ENCODE data around the gene CIZ1.
A peak's percentile ranks its signal among the peaks of the same experiment; 100 is the strongest.

The CIZ1 gene

DNA sequence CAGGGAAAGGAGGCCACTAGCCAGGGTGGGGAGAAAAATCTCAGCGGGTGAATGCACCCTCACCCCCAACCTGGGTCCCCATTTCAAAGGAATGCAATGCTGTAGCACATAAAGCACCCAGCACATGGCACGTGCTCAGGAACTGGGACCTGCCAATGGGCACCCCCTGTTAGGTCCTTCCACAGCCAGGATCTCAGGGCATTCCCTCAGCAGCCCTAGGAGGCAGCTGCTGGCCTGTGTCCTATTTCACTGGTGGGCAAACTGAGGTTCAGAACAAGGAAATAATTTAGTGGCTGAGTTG is 20.6 kb upstream of the CIZ1 start:
- no peak for DNase-seq

DNA sequence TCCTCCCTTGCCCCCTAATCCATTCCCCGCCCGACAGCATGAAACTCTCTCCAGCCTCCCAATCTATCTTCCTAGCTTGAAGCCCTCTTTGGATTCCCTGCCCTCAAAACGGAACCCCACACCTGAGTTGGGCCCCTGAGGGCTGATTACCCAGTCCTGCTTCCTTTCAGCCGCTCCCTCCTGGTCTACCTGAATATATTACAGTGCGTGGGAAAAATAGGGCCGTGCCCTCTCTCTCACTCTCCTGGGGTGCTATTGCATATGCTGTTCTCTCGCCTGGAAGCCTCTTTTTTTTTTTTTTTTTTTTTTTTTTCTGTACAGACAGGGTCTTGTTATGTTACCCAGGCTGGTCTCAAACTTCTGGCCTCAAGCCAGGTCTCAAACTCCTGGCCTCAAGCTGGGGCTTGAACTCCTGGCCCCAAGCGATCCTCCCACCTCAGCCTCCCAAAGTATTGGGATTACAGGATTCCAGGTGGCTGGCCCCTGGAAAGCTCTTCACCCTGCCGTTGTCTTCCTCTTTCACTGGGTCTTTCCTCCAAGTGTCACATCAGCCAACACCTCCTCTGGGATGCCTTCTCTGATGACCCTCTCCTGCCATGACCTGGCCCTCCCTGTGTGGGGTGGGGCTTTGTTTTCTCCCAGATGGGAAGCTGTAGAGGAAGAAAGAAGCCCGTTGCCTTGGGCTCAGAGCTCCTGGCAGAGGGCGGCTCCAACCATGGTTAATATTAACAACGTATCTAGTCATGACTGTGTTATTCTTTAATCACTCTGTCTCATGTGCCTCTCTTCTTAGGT is 20.0 kb upstream of the CIZ1 start:
- DNase-seq, result no peak

DNA sequence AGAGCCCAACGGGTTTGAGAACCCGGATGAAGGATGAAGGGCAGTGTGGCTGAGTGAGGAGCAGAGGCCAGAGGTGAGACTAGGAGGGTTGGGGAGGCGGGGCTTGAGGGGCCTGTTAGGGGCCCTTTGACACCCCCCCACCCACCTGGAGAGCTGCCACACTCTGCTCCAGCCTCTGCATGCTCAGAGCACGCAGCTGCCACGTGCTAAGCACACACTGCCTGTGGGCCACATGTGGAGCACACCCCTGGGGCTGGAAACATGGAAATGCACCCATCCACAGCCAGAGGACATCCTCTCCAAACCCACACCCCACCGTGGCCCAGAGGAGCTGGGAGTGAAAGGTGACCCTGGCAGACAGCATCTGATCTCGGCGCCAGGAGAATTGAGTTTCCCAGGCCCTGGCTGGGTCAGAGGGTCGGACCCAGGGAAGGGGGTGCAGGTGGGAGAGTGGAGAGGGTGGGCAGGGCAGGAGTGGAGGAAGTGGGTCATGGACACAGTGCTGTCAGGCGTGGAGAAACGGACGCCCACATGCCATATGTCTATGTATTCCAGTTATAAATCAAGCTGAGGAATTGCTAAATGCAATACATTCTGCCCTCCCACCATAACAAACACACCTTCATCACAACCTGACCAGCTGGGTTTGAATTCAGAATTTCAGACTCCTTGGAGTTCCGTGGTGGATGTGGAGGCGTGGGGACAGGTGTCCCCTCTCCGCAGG is 17.7 kb upstream of the CIZ1 start:
- DNase-seq, result no peak

DNA sequence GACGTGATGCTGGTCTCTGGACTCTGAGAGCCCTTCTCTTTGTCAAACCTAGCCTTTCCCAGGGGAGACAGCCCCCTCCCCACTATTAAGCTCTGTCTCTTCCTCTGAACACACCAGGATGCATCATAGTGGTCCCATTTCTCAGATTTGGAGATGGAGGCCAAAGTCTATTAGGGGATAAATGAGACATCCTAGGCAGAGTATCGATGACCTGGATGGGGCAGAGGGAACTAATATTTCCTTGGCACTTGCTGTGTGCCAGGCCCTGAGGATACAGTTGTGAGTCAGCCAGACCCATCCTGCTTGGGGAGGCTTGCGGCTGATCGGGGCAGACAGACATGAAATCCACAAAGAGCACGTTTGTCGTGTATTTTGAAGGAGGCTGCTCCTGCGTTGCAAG is 17.0 kb upstream of the CIZ1 start:
- no peak for DNase-seq

DNA sequence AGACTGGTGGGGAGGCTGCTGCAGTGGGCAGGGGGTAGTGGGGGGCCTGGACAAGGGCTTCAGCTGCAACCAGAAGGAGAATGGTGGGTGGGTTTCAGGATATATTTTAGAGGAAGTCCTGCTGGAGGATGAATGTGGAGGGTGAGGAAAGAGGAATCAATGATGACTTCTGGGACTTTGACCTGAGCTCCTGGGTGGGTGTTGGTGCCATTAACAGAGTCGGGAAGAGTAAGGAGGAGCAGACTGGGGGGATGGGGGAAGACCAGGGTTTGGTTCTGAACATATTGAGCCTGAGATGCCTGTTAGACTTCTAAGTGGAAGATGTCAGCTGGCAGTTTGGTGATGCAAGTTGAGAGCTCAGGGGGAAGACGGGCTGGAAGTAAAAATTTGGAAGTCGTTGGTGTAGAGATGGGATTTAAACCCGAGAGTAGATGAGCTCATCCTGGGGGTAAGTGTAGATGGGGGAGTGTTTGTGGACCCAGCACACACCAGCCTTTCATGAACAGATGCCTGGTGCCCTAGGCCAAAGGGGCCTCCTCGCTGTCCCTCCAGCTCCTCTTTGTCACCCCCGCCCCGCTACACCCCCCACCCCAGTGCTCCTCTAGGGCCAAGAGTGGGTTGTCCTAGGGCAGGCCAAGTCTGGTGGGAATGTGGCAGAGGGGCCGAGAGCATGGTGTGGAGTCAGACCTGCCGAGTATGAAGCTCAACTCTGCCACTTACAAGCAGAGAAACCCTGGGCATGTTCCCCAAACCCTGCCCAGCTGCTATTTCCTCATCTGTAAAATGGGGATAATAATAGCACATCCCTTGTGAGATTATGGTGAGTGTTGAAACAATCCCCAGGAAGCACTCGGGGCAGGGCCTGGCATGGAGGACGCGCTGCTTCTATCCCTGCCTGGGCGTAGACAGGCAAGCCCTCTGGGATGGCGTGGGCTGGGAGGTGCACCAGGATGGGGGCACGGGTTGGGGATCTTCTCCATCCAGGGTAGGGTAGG is 15.8 kb upstream of the CIZ1 start:
- peak; percentile 12 for DNase-seq

DNA sequence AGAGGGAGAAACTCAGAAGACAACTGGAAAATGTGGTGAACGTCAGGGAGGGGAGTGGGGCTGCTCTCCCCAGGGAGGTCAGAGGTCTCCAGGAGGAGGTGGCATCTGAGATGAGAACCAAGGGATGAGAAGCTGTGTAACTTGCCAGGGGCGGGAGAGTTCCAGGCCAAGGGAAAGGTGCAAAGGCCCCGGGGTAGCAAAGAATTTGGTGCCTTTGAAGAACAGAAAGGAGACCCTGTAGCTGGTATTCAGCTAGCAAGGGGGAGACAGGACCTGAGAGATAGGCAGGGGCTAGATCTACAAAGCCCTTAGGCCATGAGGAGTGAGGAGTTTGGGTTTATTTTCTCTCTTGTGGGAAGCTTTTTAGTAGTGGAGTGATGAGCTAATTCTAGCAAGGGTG is 15.1 kb upstream of the CIZ1 start:
- no peak for DNase-seq

DNA sequence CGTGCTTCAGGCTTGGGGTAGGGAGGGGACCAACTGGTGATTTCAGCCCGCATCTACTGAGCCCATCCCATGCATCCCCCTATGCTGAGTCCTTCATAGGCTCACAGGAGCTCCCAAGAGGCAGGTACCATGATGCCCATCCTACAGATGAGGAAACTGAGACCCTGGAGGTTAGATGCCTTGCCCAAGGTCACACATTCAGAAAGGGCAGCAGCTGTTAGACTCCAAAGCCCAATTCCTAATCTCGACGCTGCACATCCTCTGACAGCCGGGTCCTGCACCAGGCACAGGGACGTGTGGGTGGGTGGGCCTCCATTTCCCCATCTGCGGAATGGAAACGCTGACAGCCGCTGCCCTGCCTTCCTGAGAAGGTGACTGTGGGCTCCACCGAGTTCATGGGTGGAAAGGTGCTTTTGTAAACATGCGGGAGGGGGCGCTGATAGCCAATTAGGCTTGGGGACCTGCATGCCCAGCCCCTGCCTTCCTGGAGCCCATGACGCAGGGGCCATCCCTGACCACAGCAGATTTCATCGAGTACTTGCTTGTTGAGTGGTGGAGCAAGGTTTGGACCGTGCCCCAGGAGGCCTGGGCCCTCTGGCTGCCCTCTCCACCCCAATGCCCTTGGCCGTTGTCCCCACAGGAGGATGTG is 14.0 kb upstream of the CIZ1 start:
- DNase-seq, result no peak

DNA sequence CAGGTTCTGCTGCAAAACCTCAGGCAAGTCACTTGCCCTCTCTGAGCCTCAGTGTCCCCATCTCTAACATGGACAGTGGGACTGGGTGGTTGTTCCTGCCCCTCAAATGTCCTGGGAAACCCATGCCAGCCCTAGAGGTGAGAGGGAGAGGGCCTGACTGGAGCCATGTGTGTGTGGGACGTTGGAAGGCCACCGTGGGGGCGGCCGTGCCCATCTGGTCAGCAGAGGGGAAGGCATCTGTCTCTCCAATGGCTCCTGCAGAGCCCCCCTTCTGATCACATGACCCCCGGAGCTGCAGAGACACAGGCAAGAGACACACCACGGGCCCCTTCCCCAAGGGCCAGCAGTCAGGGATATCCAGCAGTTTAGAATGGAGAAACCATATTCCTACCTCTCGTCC is 13.5 kb upstream of the CIZ1 start:
- DNase-seq, result no peak

DNA sequence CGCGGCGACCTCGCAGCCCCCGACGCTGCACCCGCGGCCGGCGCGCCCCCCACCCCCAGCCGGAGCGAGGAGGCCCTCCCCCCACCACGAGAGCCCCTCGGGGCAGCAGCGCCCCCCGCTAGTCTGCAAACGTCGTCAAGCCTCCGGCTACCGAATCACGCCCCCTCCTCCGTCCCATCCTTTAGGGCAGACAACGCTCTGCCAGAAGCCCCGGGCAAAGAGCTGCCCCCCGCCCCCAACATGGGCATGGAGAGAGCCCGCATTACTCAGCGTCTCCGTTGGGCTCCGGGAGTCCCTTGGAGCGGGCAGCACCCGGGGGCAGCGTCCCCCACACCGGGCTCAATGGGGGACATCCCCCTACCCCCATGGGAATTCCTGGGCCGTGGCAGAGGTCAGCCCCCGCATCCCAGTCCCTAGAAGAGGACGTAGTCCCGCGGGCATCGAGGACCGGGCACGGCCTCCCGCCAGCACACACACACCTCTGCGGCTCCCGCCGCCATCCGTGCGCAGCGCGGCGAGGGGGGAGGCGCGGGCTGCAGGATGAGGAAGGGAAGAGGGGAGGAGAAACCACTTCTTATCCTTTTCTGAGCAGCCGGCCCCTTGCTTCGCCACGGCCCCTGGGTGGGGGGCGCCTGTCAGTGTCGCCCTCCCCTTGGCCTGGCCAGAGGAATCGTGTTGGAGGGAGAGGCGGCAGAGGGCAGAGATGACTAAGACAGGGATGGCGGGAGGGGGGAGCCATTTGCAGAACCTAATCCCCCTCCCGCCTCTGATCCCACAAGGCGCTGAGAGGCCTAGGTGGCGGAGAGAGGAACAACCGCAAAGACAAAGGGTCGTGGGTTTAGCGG is 12.6 kb upstream of the CIZ1 start:
- peak; percentile 28 for DNase-seq

DNA sequence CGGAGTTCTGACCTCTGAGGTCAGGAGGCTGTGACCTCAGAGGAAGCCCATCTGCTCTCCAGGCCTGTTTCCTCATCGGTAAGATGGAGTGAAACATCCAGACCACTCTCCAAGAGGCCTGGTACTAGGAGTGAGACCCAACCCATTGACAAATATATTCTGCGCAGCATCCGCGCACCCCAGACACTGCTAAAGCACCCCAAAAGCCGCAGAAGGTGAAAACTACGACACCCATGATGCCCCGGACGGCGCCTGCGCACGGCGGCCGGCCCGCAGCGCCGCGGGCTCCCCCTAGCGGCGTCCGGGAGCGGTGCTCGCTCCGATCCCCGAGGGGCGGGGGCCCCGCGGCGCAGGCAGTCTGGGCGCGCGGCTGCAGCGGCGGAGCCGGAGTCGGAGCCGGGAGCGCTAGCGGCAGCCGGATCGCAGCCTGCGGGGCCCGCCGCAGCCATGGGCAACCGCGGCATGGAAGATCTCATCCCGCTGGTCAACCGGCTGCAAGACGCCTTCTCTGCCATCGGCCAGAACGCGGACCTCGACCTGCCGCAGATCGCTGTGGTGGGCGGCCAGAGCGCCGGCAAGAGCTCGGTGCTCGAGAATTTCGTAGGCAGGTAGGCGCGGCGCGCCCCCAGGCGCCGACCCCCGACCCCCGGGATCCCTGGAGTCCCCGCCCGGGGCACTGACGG is 11.8 kb upstream of the CIZ1 start, which contains the start of gene DNM1:
Gene DNM1, plus strand, starts transcription at position 356 of the 683 bp plus-strand sequence. Its CDS starts 92 bp downstream, at position 448.
- DNase-seq, result peak; percentile 84

DNA sequence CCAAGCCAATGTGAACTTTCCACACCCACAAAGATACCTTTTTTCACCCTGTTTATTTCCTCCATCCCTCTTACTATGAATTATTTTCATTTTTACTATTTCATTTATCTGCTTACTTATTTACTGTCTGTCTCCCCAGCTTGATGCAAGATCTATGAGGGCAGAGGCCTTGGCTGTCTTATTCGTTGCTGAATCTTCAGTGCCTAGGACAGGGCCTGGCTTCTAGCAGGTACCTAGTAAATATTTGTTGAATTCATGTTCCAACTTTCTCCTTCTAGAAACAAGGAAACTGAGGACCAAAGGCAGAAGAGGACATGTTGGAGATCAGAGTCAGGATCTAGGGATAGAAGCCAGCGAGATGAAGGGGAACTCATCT is 11.3 kb upstream of the CIZ1 start:
- no peak for DNase-seq

DNA sequence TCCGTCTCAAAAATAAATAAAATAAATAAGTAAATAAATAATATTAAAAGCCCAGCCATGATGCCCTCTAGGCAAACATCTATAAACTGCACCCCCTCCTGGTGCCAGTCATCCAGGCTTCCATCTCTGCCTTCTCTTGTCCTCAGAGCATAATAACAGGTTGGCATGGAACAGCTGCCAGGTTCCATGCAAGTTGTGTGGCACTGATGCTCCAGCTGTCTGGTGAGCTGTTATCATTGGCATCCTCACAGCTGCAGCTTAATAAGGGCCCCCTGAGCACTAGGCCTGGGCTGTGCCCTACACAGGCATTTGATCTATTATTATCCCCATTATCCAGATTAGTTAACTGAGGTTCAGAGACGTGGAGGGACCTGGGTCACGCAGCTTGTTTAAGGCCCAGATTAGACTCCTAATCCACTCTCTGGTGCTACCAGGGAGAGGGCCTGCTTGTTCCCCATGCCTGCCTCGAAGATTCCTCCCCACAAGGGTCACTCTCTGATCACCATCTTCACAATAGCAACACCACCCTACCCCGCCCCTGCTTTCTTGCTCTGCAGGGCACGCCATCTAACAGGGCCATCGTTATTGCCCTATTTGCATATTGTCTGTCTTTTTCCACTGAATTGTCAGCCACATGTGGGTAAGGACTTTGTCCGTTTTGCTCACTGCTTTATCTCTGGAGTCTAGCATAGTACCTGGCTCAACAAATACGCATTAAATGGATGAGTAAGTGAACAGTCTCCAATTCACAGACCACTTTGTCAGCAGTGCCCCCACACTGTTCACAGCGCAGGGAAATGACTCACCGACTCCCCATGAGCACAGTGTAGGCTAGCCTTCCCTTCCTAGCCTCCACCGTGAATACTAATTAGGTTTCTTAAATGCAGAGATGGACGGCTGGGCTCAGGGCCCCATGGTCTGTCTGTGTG is 10.3 kb upstream of the CIZ1 start:
- no peak for DNase-seq

DNA sequence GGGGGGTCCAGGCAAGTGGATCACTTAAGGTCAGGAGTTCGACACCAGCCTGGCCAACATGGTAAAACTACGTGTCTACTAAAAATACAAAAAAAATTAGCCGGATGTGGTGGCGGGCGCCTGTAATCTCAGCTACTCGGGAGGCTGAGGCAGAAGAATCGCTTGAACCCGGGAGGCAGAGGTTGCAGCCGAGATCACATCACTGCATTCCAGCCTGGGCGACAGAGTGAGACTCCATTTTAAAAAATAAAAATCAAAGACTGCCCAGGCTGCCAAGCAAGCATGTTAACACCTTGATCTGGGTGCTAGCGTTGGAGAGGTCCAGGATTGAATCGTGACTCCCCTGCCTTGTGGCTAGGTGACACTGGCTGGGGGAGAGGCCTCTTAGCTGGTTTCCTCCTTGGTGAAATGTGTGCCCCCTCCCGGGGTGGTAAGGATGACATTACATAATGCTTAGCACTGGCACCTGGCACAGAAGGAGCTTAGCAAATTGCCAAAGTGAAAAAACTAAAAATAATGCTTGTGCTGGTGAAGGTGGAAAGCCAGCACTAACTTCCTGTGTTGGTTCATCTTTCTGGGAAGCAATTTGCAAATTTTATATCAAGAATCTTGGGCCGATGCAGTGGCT is 2.2 kb upstream of the CIZ1 start:
- no peak for DNase-seq

DNA sequence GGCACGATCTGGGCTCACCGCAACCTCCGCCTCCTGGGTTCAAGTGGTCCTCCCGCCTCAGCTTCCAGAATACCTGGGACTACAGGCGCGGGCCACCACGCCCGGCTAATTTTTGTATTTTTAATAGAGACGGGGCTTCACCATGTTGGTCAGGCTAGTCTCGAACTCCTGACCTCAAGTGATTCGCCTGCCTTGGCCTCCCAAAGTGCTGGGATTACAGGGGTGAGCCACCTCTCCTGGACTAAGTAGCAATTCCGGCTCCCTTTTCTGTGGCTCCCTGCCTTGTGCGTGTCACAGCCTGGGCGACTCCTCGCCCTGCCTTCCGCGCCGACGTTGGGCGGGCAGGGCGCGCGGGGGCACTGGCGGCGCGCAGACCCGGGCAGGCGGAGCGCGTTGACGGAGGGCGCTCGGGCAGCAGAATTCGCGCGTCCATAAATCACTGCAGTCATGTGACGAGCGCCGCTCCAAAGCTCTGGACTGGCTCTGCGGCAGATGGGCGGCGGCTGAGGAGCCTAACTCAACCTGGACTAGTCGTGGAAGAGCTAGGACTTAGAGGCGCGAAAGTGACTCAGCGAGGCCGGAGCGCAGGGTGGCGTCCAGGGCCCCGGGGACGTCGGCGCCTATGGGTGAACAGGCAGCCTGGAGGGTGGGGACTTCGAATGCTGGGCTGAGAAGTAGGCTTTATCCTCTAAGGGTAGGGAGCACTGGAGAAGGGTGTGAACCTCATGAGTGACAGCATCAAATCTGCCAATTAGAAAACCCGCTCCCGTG is 1.4 kb upstream of the CIZ1 start:
- peak; percentile 87 for DNase-seq

DNA sequence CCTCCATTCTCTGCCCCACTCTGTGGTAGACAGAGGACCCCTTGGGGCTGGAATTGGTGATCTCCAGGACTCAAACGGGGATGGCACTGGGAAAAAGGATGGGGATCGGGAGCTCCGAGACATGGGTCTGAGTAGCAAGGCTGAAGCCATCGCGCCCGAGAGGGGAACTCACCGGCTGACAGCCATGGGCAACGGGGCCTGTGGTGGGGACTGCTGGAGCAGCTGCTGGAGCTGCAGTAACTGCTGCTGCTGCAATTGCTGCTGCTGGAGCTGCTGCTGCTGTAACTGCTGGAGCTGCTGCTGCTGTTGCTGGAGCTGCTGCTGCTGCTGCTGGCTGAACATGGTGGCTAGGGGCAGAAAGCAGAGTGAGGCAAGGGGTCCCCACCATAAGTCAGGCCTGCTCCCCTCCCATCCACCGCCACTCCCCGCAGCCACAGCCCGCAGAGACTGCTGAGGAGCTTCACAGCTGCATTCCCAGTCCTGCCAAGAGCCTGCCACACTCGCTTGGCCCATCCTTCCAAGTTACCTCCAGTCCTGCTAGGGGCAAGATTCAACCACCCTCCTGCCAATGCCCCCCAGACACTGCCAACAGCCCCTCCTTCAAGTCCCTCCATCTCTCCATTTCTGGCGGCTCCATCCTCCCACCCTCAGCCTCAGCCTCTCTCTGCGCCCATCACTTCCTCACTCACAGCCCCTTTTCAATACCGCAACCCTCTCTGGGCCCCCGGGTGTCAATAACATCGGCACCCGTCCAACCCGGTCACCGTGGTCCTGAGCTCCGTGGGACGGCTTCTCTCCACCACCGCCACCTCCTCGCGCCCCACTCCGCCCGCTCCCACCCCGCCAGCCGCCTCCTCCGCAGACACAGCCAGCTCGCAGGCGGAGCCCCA is 611 bp downstream of the CIZ1 start:
- DNase-seq, result no peak

DNA sequence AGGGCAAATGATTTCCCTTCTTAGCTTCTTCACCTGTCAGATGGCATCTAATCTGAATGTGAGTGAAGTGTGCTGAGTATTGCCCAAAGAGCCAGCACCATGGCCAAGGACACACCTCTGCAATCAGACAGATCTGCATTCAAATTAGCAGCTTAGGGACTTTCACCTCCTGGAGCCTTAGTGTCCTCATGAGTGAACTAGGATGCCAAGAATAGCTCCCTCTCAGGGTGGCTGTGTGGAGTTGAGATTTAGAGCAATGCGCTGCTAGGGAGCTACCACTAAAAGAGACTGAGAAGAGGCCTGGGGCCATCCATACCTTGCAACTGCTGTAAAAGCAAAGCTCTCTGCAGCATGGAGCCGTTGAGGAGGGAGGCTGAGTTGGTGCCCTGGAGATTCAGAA is 1.4 kb downstream of the CIZ1 start:
- DNase-seq, result no peak

DNA sequence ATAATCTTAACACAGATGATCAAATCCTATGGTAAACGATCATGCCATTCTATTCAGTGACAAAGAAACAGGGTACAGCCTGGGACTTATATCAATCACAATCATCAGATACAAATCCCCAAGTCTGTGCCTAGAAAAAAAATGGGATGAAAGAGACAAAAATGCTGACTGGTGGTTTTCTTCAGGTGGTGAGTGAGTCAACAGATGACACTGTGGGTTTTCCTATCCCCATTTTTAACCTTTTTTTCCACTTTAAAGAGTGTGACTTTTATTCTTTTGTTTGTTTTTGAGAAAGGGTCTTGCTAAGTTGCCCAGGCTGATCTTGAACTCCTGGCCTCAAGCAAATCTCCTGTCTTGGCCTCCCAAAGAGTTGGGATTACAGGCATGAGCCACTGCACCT is 3.2 kb downstream of the CIZ1 start:
- DNase-seq, result no peak

DNA sequence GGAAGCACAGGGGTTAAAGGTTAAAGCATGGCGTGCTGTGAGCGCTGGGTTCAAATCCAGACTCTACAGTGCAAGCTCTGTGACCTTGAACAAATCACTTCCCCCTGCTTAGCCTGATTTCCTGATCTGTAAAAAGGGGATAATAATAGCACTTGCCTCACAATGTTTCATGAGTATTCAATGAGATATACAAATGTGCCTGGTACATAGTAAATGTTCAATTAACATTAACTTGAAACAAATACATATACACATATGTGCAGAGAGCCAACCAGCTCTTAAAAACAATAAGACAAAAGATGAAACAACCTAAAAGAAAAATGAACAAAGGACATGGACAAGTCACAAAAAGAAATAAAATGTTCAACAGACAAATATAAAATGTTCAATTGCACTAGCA is 4.0 kb downstream of the CIZ1 start:
- DNase-seq, result no peak

Measured in suppressor macrophage treated with lipopolysaccharide for 4 hours (primary cell).